Glutamatergic neuron (in vitro differentiated cells): ENCODE data around the gene CCDC92B. TPM values are rescaled to one million over a fixed set of nuclear protein-coding genes. Genes with fewer than 3 reads are reported as not detected.

ENCODE experiments used
- DNase-seq: peaks from one replicate; pipeline ENCODE4 v3.0.0; 2022
- H3K27ac Mint-ChIP-seq: one replicate; pipeline ENCODE4 v1.8.0; 2020; ENCODE audit warnings: mild to moderate bottlenecking, mixed read lengths, inconsistent platforms; ENCODE audit not compliant: unreplicated experiment
- H3K27me3 Mint-ChIP-seq: one replicate; pipeline ENCODE4 v1.8.0; 2020; ENCODE audit warnings: mild to moderate bottlenecking, moderate library complexity, mixed read lengths, inconsistent platforms; ENCODE audit not compliant: unreplicated experiment
- H3K36me3 Mint-ChIP-seq: one replicate; pipeline ENCODE4 v1.8.0; 2020; ENCODE audit warnings: mild to moderate bottlenecking, mixed read lengths, inconsistent platforms; ENCODE audit not compliant: unreplicated experiment
- H3K4me1 Mint-ChIP-seq: one replicate; pipeline ENCODE4 v1.8.0; 2020; ENCODE audit warnings: mild to moderate bottlenecking, low read depth, mixed read lengths, inconsistent platforms; ENCODE audit not compliant: unreplicated experiment
- H3K4me3 Mint-ChIP-seq: one replicate; pipeline ENCODE4 v1.8.0; 2020; ENCODE audit warnings: mild to moderate bottlenecking, mixed read lengths, inconsistent platforms; ENCODE audit not compliant: unreplicated experiment
- H3K9me3 Mint-ChIP-seq: one replicate; pipeline ENCODE4 v1.8.0; 2020; ENCODE audit warnings: mild to moderate bottlenecking, moderate library complexity, mixed read lengths, inconsistent platforms; ENCODE audit not compliant: unreplicated experiment
- total RNA-seq: library from RNA; stranded (reverse); fragmentation: NEBNext Ultra II Directional; extraction: Animal tissue kit (Norgen Biotek cat#: 25700); gene quantifications from one replicate; pipeline ENCODE4 v1.2.1, GENCODE V29; 2021; ENCODE audit not compliant: unreplicated experiment
- TF ChIP-seq, protein P1 (sequence below): fragments of 200-600 bp; sonication (generic); IDR thresholded peaks from one replicate; pipeline ENCODE4 v1.5.0; 2021; ENCODE audit not compliant: partially characterized antibody, unreplicated experiment

CCDC92B gene
- total RNA-seq, 1 donor from 2014 or later, result 19.0 TPM

DNA sequence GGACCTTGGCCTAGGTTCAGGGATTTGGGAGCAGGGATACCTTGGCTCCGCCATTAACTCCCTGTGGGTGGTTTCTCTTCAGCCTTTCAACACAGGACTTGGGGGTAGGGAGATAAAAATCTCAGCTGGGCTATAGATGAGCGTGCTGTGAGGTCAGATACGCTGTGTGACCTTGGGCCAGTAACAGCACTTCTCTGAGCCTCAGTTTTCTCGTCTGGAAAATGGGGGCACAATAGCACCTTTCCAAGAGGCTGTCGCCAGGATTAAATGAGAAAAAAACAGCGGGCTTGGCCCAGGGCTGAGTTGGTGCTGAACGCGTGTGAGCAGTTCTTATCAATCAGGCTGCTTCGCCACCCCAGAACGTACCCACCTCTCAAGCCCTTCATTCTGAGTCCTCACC is 17.6 kb downstream of the CCDC92B start:
- Mint-ChIP-seq H3K4me3 (no peak overlapping the region), H3K27me3 (peaks cover 2% of the 10 kb centered on the region), H3K9me3 (peaks cover 2% of the 10 kb centered on the region), H3K27ac (peak overlapping the region; percentile 38), H3K36me3 (no peaks in the 10 kb centered on the region), H3K4me1 (peaks cover 7% of the 10 kb centered on the region)
- DNase-seq, result no peak
- TF ChIP-seq, protein P1, sequence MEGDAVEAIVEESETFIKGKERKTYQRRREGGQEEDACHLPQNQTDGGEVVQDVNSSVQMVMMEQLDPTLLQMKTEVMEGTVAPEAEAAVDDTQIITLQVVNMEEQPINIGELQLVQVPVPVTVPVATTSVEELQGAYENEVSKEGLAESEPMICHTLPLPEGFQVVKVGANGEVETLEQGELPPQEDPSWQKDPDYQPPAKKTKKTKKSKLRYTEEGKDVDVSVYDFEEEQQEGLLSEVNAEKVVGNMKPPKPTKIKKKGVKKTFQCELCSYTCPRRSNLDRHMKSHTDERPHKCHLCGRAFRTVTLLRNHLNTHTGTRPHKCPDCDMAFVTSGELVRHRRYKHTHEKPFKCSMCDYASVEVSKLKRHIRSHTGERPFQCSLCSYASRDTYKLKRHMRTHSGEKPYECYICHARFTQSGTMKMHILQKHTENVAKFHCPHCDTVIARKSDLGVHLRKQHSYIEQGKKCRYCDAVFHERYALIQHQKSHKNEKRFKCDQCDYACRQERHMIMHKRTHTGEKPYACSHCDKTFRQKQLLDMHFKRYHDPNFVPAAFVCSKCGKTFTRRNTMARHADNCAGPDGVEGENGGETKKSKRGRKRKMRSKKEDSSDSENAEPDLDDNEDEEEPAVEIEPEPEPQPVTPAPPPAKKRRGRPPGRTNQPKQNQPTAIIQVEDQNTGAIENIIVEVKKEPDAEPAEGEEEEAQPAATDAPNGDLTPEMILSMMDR, result no peak

DNA sequence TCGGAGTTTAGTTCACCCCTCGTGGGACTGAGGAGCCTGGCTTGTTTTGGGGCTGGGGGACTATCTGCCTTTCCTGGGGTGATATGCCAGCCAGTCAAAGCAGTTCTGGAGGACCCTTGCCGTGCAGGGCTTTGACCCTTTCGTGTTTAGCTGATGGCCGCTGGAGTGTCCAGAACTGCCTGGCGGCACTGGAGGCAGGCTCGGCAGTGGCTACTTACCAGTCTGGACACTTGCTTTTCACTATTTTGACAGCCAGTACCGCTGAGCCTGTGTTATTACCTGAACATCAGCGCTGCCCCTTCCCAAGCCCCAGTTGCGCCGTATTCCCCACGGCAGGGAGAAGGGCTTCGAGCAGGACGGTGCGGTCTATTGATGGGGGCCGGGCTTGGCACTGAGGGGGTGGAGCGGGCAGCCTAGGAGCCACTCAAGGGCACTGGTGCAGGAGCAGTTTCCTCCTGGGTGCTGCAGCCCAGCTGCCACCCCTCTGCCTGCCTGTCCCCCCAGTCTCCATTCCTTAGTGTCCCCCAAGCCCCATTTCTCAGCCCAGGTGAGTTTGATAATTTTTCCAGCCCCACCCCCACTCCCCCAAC is 18.6 kb downstream of the CCDC92B start:
- Mint-ChIP-seq H3K4me3 (no peak overlapping the region), H3K36me3 (no peaks in the 10 kb centered on the region), H3K9me3 (peaks cover 2% of the 10 kb centered on the region), H3K27me3 (peaks cover 2% of the 10 kb centered on the region), H3K4me1 (peaks cover 7% of the 10 kb centered on the region), H3K27ac (no peak overlapping the region)
- TF ChIP-seq, protein P1, result no peak
- DNase-seq, result no peak

DNA sequence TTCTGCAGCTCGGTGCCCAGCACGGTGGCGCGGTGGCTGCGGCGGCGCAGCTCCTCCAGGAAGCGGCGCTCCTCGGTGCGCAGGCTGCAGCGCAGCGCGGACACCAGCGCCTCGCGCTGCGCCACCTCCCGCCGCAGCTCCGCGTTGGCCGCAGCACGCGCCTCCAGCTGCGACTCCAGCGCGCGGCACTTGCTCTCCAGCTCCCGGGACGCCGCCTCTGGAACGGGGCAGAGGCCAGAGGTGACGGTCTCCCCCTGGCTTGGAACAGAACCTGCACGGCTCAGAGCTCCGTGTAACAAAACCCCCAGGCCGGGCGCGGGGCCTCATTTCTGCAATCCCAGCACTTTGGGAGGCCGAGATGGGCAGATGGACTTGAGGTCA is 24.7 kb downstream of the CCDC92B start:
- H3K36me3 Mint-ChIP-seq, result peaks cover 5% of the 10 kb centered on the region
- peaks cover 9% of the 10 kb centered on the region for H3K27me3 Mint-ChIP-seq
- TF ChIP-seq, protein P1, result no peak
- peaks cover 5% of the 10 kb centered on the region for H3K9me3 Mint-ChIP-seq
- no peak overlapping the region for H3K27ac Mint-ChIP-seq
- DNase-seq, result peak; percentile 67
- no peak overlapping the region for H3K4me3 Mint-ChIP-seq
- H3K4me1 Mint-ChIP-seq, result peaks cover 2% of the 10 kb centered on the region

DNA sequence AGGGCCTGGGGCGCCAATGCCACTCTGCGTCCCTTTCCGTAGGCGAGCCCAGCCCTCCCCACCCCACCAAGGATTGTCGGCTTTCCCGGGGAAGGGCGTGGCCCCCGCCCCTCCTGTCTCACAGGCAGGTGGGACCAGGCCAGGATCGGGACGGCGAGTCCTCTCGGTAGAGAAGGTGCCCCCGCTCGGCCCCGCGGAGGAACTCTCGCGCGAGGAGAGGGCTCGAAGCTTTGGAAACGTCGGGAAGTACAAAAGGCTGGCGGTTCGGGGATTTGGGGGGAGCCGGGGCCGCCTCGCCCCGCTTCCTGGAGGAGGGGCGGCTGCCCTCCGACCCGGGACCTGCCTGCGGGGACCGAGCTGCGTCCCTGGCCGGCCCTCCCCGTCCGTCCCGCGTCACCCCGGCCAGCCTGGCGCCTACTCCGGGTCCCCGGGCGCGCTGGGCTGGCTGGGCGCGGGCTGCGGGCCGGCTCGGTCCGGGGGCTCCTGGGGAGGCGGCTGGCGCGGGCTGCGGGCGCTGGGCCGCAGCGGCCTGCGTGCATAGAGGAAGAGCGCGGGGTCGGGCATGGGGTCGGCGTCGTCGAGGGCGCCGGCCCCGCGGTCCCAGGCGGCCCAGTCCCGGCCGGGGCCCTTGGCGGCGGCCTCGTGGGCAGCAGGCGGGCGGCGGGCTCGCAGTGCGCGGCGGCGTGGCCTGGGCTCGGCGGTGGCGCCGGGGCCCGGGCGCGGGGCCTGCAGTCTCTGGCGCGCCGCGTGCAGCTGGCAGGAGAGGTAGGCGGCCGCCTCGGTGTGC is 25.3 kb downstream of the CCDC92B start:
- peaks cover 2% of the 10 kb centered on the region for H3K4me1 Mint-ChIP-seq
- no peak overlapping the region for H3K4me3 Mint-ChIP-seq
- H3K9me3 Mint-ChIP-seq, result peaks cover 5% of the 10 kb centered on the region
- no peak overlapping the region for H3K27ac Mint-ChIP-seq
- TF ChIP-seq, protein P1, result no peak
- peaks cover 9% of the 10 kb centered on the region for H3K27me3 Mint-ChIP-seq
- H3K36me3 Mint-ChIP-seq, result peaks cover 5% of the 10 kb centered on the region
- DNase-seq, result peak; percentile 51

GRCh38 chr17:2723505-2723996 is 25.9 kb downstream of the CCDC92B start:
- no peak overlapping the region for H3K27ac Mint-ChIP-seq
- peaks cover 2% of the 10 kb centered on the region for H3K4me1 Mint-ChIP-seq
- peaks cover 9% of the 10 kb centered on the region for H3K27me3 Mint-ChIP-seq
- peaks cover 5% of the 10 kb centered on the region for H3K9me3 Mint-ChIP-seq
- TF ChIP-seq, protein P1, result no peak
- DNase-seq, result peak; percentile 59
- peaks cover 5% of the 10 kb centered on the region for H3K36me3 Mint-ChIP-seq
- H3K4me3 Mint-ChIP-seq, result no peak overlapping the region
